Panc1 (cell line): ENCODE measurements around the gene SCO2. TPM values are rescaled to one million over a fixed set of nuclear protein-coding genes. Genes with fewer than 3 reads are reported as not detected.

Experiments used
- ATAC-seq: fragments of 200-7000 bp; cut with Tn5 transposase; 2 replicates; pipeline ENCODE4 v1.9.1; 2020; ENCODE audit warnings: mild to moderate bottlenecking, moderate library complexity
- BruUV-seq: library from RNA; stranded (reverse); fragments of 400-500 nt; replicated peaks from 2 replicates; lab custom pipeline; 2021; lab: Mats Ljungman, UMichigan
- CTCF ChIA-PET: fragments of 300-600 bp; sonication (Branson Sonifier 250); formaldehyde crosslinking; loops from one replicate; lab custom pipeline; 2022; ENCODE audit warnings: antibody characterized with exemption; lab: Charles Lee
- POLR2A ChIA-PET: fragments of 300-600 bp; sonication (Branson Sonifier 250); formaldehyde crosslinking; loops from one replicate; lab custom pipeline; 2022; ENCODE audit warnings: antibody characterized with exemption; lab: Charles Lee
- DNase-seq: peaks from one replicate; pipeline ENCODE4 v3.0.0-alpha.2; 2010; ENCODE audit warnings: low read depth, low spot score
- H3K27ac ChIP-seq: 2 replicates; pipeline ENCODE4 v1.5.1; 2011; ENCODE audit warnings: mild to moderate bottlenecking, low read length, inconsistent platforms
- H3K27me3 ChIP-seq: fragments of 200-500 bp; sonication (Bioruptor generic); 2 replicates; pipeline ENCODE4 v1.6.0; 2014; ENCODE audit warnings: low read length, inconsistent platforms; ENCODE audit not compliant: control insufficient read depth, insufficient read depth
- H3K36me3 ChIP-seq: fragments of 200-500 bp; sonication (Bioruptor generic); 2 replicates; pipeline ENCODE4 v1.5.1; 2014; ENCODE audit warnings: inconsistent platforms, mild to moderate bottlenecking, low read length, moderate library complexity; ENCODE audit not compliant: control insufficient read depth, insufficient read depth
- H3K4me1 ChIP-seq: 2 replicates; pipeline ENCODE4 v1.5.1; 2011; ENCODE audit warnings: inconsistent platforms, mild to moderate bottlenecking, low read length, moderate library complexity; ENCODE audit not compliant: control insufficient read depth, insufficient read depth
- H3K4me3 ChIP-seq, 2 experiments: 2 replicates each; pipeline ENCODE4 v1.5.1; 2011 to 2012; ENCODE audit warnings: low read depth in 2 of 2, low read length in 2 of 2, mild to moderate bottlenecking in 2 of 2, inconsistent platforms in 1 of 2, moderate library complexity in 1 of 2
- H3K9me3 ChIP-seq: fragments of 200-500 bp; sonication (Bioruptor generic); 2 replicates; pipeline ENCODE4 v1.5.1; 2014; ENCODE audit warnings: low read depth, mild to moderate bottlenecking, inconsistent platforms, low read length, moderate library complexity; ENCODE audit not compliant: control insufficient read depth, insufficient read depth
- CTCF ChIP-seq: fragments of 450-650 bp; IDR thresholded peaks from 2 replicates; pipeline ENCODE4 v1.5.1; 2017; ENCODE audit warnings: mild to moderate bottlenecking
- POLR2AphosphoS5 ChIP-seq: IDR thresholded peaks from 2 replicates; pipeline ENCODE4 v1.6.1; 2012; ENCODE audit warnings: mild to moderate bottlenecking, low read depth, low read length, moderate library complexity
- SIN3A ChIP-seq: IDR thresholded peaks from 2 replicates; pipeline ENCODE4 v1.6.1; 2012; ENCODE audit warnings: low read depth, mild to moderate bottlenecking, low read length, moderate library complexity, borderline replicate concordance; ENCODE audit not compliant: insufficient read depth
- TCF7L2 ChIP-seq: IDR thresholded peaks from 2 replicates; pipeline ENCODE4 v1.6.1; 2011; ENCODE audit warnings: mild to moderate bottlenecking, low read depth, low read length, inconsistent platforms
- in situ Hi-C: cut with HindIII; loops from 2 replicates; pipeline ENCODE4 v1.10.0; 2016; ENCODE audit warnings: low sequenced_read_pairs, low pct_unique_long_range_greater_than_20kb
- intact Hi-C: fragments of 100-400 bp; cut with micrococcal nuclease; formaldehyde crosslinking; loops from one replicate; pipeline ENCODE4 v1.10.0; 2022; ENCODE audit not compliant: unreplicated experiment
- total RNA-seq: library from RNA; stranded (reverse); gene quantifications from one replicate; pipeline ENCODE4 v1.2.1, GENCODE V29; 2021; ENCODE audit not compliant: unreplicated experiment
- TF ChIP-seq, protein P1 (sequence below), 2 experiments: IDR thresholded peaks; 2 replicates each; pipeline ENCODE4 v1.6.1; 2011 to 2012; ENCODE audit warnings: low read depth in 2 of 2, control low read depth in 1 of 2, low read length in 1 of 2, mild to moderate bottlenecking in 1 of 2, moderate library complexity in 1 of 2; ENCODE audit not compliant: insufficient read depth in 1 of 2

The SCO2 gene
- total RNA-seq, 1 experiment from 2014 or later, result 14.2 TPM

GRCh38 chr22:50483106-50483505 lies 42.3 kb downstream of the SCO2 start:
- Histone ChIP-seq H3K36me3 (no peaks in the 10 kb centered on the region), H3K27ac (no peak overlapping the region), H3K27me3 (no peaks in the 10 kb centered on the region), H3K9me3 (no peaks in the 10 kb centered on the region), H3K4me3 (no peak overlapping the region), H3K4me1 (peaks cover 13% of the 10 kb centered on the region)
- in situ Hi-C loops (no loop called here), intact Hi-C loops (no loop called here)
- ATAC-seq (no peak), DNase-seq (no peak)
- ChIA-PET CTCF (no interaction called here), POLR2A (no interaction called here)
- no TSS peak for BruUV-seq
- no peak for TF ChIP-seq CTCF
- no peak for TF ChIP-seq POLR2AphosphoS5

GRCh38 chr22:50482107-50483074 lies 43.0 kb downstream of the SCO2 start:
- ChIA-PET CTCF (no interaction called here), POLR2A (no interaction called here)
- no TSS peak for BruUV-seq
- Histone ChIP-seq H3K4me1 (peaks cover 13% of the 10 kb centered on the region), H3K9me3 (no peaks in the 10 kb centered on the region), H3K4me3 (peak overlapping the region; percentile 57 to 72), H3K27me3 (no peaks in the 10 kb centered on the region), H3K27ac (peak overlapping the region; percentile 63; the same call in 1 of the 2 replicates), H3K36me3 (no peaks in the 10 kb centered on the region)
- no peak for DNase-seq
- no peak for ATAC-seq
- in situ Hi-C loops, result no loop called here
- no peak for TF ChIP-seq SIN3A
- TF ChIP-seq, protein P1, sequence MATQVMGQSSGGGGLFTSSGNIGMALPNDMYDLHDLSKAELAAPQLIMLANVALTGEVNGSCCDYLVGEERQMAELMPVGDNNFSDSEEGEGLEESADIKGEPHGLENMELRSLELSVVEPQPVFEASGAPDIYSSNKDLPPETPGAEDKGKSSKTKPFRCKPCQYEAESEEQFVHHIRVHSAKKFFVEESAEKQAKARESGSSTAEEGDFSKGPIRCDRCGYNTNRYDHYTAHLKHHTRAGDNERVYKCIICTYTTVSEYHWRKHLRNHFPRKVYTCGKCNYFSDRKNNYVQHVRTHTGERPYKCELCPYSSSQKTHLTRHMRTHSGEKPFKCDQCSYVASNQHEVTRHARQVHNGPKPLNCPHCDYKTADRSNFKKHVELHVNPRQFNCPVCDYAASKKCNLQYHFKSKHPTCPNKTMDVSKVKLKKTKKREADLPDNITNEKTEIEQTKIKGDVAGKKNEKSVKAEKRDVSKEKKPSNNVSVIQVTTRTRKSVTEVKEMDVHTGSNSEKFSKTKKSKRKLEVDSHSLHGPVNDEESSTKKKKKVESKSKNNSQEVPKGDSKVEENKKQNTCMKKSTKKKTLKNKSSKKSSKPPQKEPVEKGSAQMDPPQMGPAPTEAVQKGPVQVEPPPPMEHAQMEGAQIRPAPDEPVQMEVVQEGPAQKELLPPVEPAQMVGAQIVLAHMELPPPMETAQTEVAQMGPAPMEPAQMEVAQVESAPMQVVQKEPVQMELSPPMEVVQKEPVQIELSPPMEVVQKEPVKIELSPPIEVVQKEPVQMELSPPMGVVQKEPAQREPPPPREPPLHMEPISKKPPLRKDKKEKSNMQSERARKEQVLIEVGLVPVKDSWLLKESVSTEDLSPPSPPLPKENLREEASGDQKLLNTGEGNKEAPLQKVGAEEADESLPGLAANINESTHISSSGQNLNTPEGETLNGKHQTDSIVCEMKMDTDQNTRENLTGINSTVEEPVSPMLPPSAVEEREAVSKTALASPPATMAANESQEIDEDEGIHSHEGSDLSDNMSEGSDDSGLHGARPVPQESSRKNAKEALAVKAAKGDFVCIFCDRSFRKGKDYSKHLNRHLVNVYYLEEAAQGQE (IDR thresholded peaks at IDR 0.05; ENCODE audit: insufficient read depth in 1 of 2, low read depth in 2 of 2, low read length in 1 of 2), result no peak
- TF ChIP-seq CTCF, result no peak
- no peak for TF ChIP-seq POLR2AphosphoS5
- TF ChIP-seq TCF7L2, result no peak
- intact Hi-C loops, result no loop called here
